Esophagus muscularis mucosa (tissue), 4 donors: Measurements from ENCODE around the gene LRP8. TPM values are rescaled to one million over a fixed set of nuclear protein-coding genes. Genes with fewer than 3 reads are reported as not detected.

Source experiments
- DNase-seq: peaks from one replicate; pipeline ENCODE4 v3.0.0-alpha.2; 2017; ENCODE audit errors: extremely low spot score
- H3K27ac ChIP-seq, 4 donors: fragments of 200-600 bp; sonication (generic); replicated peaks in 1 of 4; 1 replicate in 3 of 4; 2 replicates in 1 of 4; pipeline ENCODE4 v1.5.1; 2016 to 2019; ENCODE audit warnings: mild to moderate bottlenecking in 1 of 4
- H3K27me3 ChIP-seq, 4 donors: fragments of 200-600 bp; sonication (generic); one replicate each; pipeline versions ENCODE4 v1.5.1 to v1.6.0; 2016 to 2019
- H3K36me3 ChIP-seq, 4 donors: fragments of 200-600 bp; sonication (generic); one replicate each; pipeline ENCODE4 v1.5.1; 2016 to 2019
- H3K4me1 ChIP-seq, 4 donors: fragments of 200-600 bp; sonication (generic); one replicate each; pipeline ENCODE4 v1.5.1; 2016 to 2019
- H3K4me3 ChIP-seq, 4 donors: fragments of 200-600 bp; sonication (generic); 1 replicate in 2 of 4; 2 replicates in 2 of 4; pipeline ENCODE4 v1.5.1; 2016 to 2019; ENCODE audit warnings: mild to moderate bottlenecking in 4 of 4, moderate library complexity in 1 of 4
- H3K9me3 ChIP-seq, 4 donors: fragments of 200-600 bp; sonication (generic); 1 replicate in 3 of 4; 2 replicates in 1 of 4; pipeline ENCODE4 v1.5.1; 2016 to 2019
- CTCF ChIP-seq, 3 experiments: fragments of 200-600 bp in 2 of 3; fragments of 450-650 bp in 1 of 3; sonication (generic) in 2 of 3; IDR thresholded peaks; one replicate each; pipeline ENCODE4 v1.5.1; 2017 to 2019; ENCODE audit warnings: antibody characterized with exemption in 3 of 3, mild to moderate bottlenecking in 2 of 3, moderate library complexity in 1 of 3
- EP300 ChIP-seq: sonication (generic); formaldehyde crosslinking; IDR thresholded peaks from one replicate; pipeline ENCODE4 v1.6.1; 2017; ENCODE audit warnings: antibody characterized with exemption
- POLR2A ChIP-seq: fragments of 450-650 bp; IDR thresholded peaks from one replicate; pipeline ENCODE4 v1.6.1; 2017; ENCODE audit warnings: antibody characterized with exemption, moderate library complexity, mild to moderate bottlenecking, low read depth
- POLR2AphosphoS5 ChIP-seq, 2 donors: sonication (generic); formaldehyde crosslinking; IDR thresholded peaks; one replicate each; pipeline ENCODE4 v1.6.1; 2017; ENCODE audit warnings: antibody characterized with exemption in 2 of 2
- WGBS: methylation state at CpG from one replicate; pipeline ENCODE4 v1.1.5; 2018; 5-methylcytosine and 5-hydroxymethylcytosine counted together
- intact Hi-C: fragments of 100-400 bp; cut with DNase I; formaldehyde crosslinking; loops from one replicate; pipeline ENCODE4 v1.15.1; 2023
- total RNA-seq, 4 donors: library from RNA; depleted of rRNA; stranded (reverse); fragments of >200 nt; gene quantifications; one replicate each; pipeline versions ENCODE4 v1.1.0 to v1.2.1, GENCODE V29; 2016

LRP8 gene
- total RNA-seq, 4 donors from 2014 or later, result 0.83 to 6.0 (median 1.9) TPM

DNA sequence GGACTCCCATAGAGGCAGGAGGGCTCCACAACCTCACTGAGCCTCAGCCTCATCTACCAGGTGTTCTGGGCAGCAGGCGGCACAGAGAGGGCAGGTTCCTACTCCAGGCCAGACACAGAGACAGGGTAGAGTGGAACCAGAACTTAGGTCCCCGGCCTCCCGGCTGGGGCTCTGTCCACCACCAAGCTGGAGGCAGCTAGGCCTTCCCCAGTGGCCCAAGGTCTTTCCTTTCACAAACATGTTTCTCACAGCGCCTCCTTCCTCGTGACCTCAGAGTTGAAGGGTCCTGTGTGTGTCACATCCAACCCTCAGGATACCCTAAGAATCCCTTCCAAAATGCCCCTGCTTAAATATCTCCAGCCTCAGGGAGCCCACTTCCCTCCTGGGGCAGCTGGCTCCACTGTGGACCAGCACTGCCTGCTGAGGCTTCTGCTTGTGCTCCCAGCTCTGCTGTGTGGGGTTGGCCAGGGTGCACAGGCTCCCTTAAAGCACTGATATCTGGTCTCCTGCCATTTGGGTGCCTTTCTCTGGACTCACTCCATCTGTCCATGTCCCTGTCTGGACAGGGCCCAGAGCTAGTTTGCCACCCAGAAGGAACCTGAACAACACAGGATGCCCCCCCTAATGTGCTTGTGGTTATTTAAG lies 56.3 kb downstream of the LRP8 start:
- Histone ChIP-seq H3K27ac (no peak overlapping the region), H3K36me3 (no peaks in the 10 kb centered on the region), H3K4me3 (no peak overlapping the region), H3K4me1 (no peaks in the 10 kb centered on the region), H3K9me3 (no peaks in the 10 kb centered on the region), H3K27me3 (no peaks in the 10 kb centered on the region)
- WGBS, result 100% methylated on average over 1 of the region's 5 CpGs
- intact Hi-C loops, result no loop called here
- no peak for DNase-seq
- no peak for TF ChIP-seq CTCF (IDR thresholded peaks at IDR 0.05)

GRCh38 chr1:53270873-53271272 lies 57.0 kb downstream of the LRP8 start:
- Histone ChIP-seq H3K9me3 (no peaks in the 10 kb centered on the region), H3K4me1 (no peaks in the 10 kb centered on the region), H3K27ac (no peak overlapping the region), H3K4me3 (no peak overlapping the region), H3K27me3 (no peaks in the 10 kb centered on the region), H3K36me3 (no peaks in the 10 kb centered on the region)
- WGBS, result 97% methylated on average over 6 of the region's 8 CpGs
- DNase-seq, result no peak
- TF ChIP-seq POLR2AphosphoS5 (IDR thresholded peaks at IDR 0.05), result no peak
- no peak for TF ChIP-seq EP300
- TF ChIP-seq CTCF (IDR thresholded peaks at IDR 0.05), result no peak
- TF ChIP-seq POLR2A, result no peak
- intact Hi-C loops, result no loop called here

GRCh38 chr1:53270107-53270506 lies 57.8 kb downstream of the LRP8 start:
- intact Hi-C loops, result no loop called here
- Histone ChIP-seq H3K36me3 (no peaks in the 10 kb centered on the region), H3K4me1 (no peaks in the 10 kb centered on the region), H3K27ac (no peak overlapping the region), H3K27me3 (no peaks in the 10 kb centered on the region), H3K4me3 (no peak overlapping the region), H3K9me3 (no peaks in the 10 kb centered on the region)
- no peak for DNase-seq
- 100% methylated on average over 1 of the region's 1 CpG for WGBS
- TF ChIP-seq EP300, result no peak
- no peak for TF ChIP-seq POLR2AphosphoS5 (IDR thresholded peaks at IDR 0.05)

GRCh38 chr1:53267761-53268160 lies 60.1 kb downstream of the LRP8 start:
- Histone ChIP-seq H3K4me3 (no peak overlapping the region), H3K27ac (no peak overlapping the region), H3K36me3 (no peaks in the 10 kb centered on the region), H3K27me3 (no peaks in the 10 kb centered on the region), H3K4me1 (no peaks in the 10 kb centered on the region), H3K9me3 (no peaks in the 10 kb centered on the region)
- intact Hi-C loops, result no loop called here
- DNase-seq, result no peak
- no peak for TF ChIP-seq CTCF (IDR thresholded peaks at IDR 0.05)
- no peak for TF ChIP-seq EP300
- TF ChIP-seq POLR2AphosphoS5 (IDR thresholded peaks at IDR 0.05), result no peak
- no peak for TF ChIP-seq POLR2A

- Histone ChIP-seq H3K4me3 (no peak overlapping the region), H3K9me3 (no peaks in the 10 kb centered on the region), H3K4me1 (no peaks in the 10 kb centered on the region), H3K27ac (no peak overlapping the region), H3K36me3 (no peaks in the 10 kb centered on the region), H3K27me3 (no peaks in the 10 kb centered on the region)
- TF ChIP-seq EP300 (no peak), POLR2AphosphoS5 (IDR thresholded peaks at IDR 0.05) (no peak), POLR2A (no peak), CTCF (IDR thresholded peaks at IDR 0.05) (no peak)
- DNase-seq, result no peak
- intact Hi-C loops, result no loop called here
These were observed 61.8 kb downstream of the LRP8 start for GRCh38 chr1:53266038-53266437.
